Neural cell (in vitro differentiated cells): ENCODE data around the gene DLGAP4. TPM values are rescaled to one million over a fixed set of nuclear protein-coding genes. Genes with fewer than 3 reads are reported as not detected.

ENCODE experiments used
- H2AFZ ChIP-seq: fragments of 200-600, 300-800 bp; sonication (generic), shearing (Covaris generic); 2 replicates; pipeline ENCODE4 v1.6.0; 2014; ENCODE audit warnings: low read depth, mild to moderate bottlenecking, antibody characterized with exemption, low read length, moderate library complexity
- H3F3A ChIP-seq: fragments of 200-600 bp; shearing (Covaris generic); 2 replicates; pipeline ENCODE4 v1.6.1; 2016; ENCODE audit warnings: mild to moderate bottlenecking, moderate library complexity, mixed read lengths, antibody characterized with exemption, low read length; ENCODE audit not compliant: insufficient read depth, poor library complexity, severe bottlenecking
- H3K27ac ChIP-seq: fragments of 200-600, 300-800 bp; sonication (generic), shearing (Covaris generic); 2 replicates; pipeline ENCODE4 v1.5.1; 2014; ENCODE audit warnings: mild to moderate bottlenecking, low read length, moderate library complexity
- H3K27me3 ChIP-seq: fragments of 300-800, 200-600 bp; sonication (generic), shearing (Covaris generic); 2 replicates; pipeline ENCODE4 v1.6.0; 2014; ENCODE audit warnings: mild to moderate bottlenecking, low read depth, low read length, moderate library complexity; ENCODE audit not compliant: insufficient read depth
- H3K36me3 ChIP-seq: fragments of 300-800, 200-600 bp; sonication (generic), shearing (Covaris generic); 2 replicates; pipeline ENCODE4 v1.5.1; 2014; ENCODE audit warnings: mild to moderate bottlenecking, antibody characterized with exemption, low read length, moderate library complexity; ENCODE audit not compliant: insufficient read depth
- H3K4me2 ChIP-seq: fragments of 300-800, 200-600 bp; sonication (generic), shearing (Covaris generic); 2 replicates; pipeline ENCODE4 v1.6.0; 2014; ENCODE audit warnings: mild to moderate bottlenecking, low read length
- H3K4me3 ChIP-seq: fragments of 300-800, 200-600 bp; sonication (generic), shearing (Covaris generic); 2 replicates; pipeline ENCODE4 v1.5.1; 2014; ENCODE audit warnings: mild to moderate bottlenecking, low read length, moderate library complexity
- H3K79me2 ChIP-seq: fragments of 200-600 bp; shearing (Covaris generic); replicated peaks from 2 replicates; pipeline ENCODE4 v1.6.0; 2014; ENCODE audit warnings: mild to moderate bottlenecking, low read length, moderate library complexity; ENCODE audit not compliant: insufficient read depth
- H3K9ac ChIP-seq: fragments of 300-800, 200-600 bp; sonication (generic), shearing (Covaris generic); 2 replicates; pipeline ENCODE4 v1.6.1; 2016; ENCODE audit warnings: mild to moderate bottlenecking, low read length, mixed read lengths
- H3K9me2 ChIP-seq: fragments of 200-600 bp; shearing (Covaris generic); 2 replicates; pipeline ENCODE4 v1.6.1; 2016; ENCODE audit warnings: mild to moderate bottlenecking, low read length, mixed read lengths; ENCODE audit not compliant: insufficient read depth
- H3K9me3 ChIP-seq: fragments of 200-600, 300-800 bp; sonication (generic), shearing (Covaris generic); 2 replicates; pipeline ENCODE4 v1.6.1; 2016; ENCODE audit warnings: mild to moderate bottlenecking, mixed run types, low read length, moderate library complexity, mixed read lengths
- H4K20me1 ChIP-seq: fragments of 200-600 bp; shearing (Covaris generic); 2 replicates; pipeline ENCODE4 v1.6.1; 2016; ENCODE audit warnings: mild to moderate bottlenecking, mixed run types; ENCODE audit not compliant: insufficient read depth
- CTCF ChIP-seq: fragments of 450-650 bp; IDR thresholded peaks from 2 replicates; pipeline ENCODE4 v1.5.1; 2014; ENCODE audit warnings: antibody characterized with exemption, mild to moderate bottlenecking, moderate library complexity; ENCODE audit not compliant: poor library complexity, severe bottlenecking
- EP300 ChIP-seq: fragments of 450-650 bp; conservative IDR thresholded peaks from 2 replicates; pipeline ENCODE4 v1.6.1; 2014; ENCODE audit warnings: antibody characterized with exemption, mild to moderate bottlenecking, moderate library complexity; ENCODE audit not compliant: poor library complexity, severe bottlenecking
- EZH2 ChIP-seq: fragments of 200-600, 300-800 bp; shearing (Covaris generic), sonication (generic); IDR thresholded peaks from 2 replicates; pipeline ENCODE4 v1.6.1; 2014; ENCODE audit warnings: antibody characterized with exemption, low read length, borderline replicate concordance, mild to moderate bottlenecking; ENCODE audit not compliant: insufficient read depth, poor library complexity, severe bottlenecking
- MXI1 ChIP-seq: fragments of 450-650 bp; conservative IDR thresholded peaks from 2 replicates; pipeline ENCODE4 v1.6.1; 2014; ENCODE audit warnings: antibody characterized with exemption, mild to moderate bottlenecking; ENCODE audit not compliant: poor library complexity, severe bottlenecking
- POLR2AphosphoS5 ChIP-seq: IDR thresholded peaks from 2 replicates; pipeline ENCODE4 v1.6.1; 2012
- RAD21 ChIP-seq: fragments of 450-650 bp; conservative IDR thresholded peaks from 2 replicates; pipeline ENCODE4 v1.6.1; 2014; ENCODE audit warnings: antibody characterized with exemption, mild to moderate bottlenecking, moderate library complexity
- REST ChIP-seq: IDR thresholded peaks from 2 replicates; pipeline ENCODE4 v1.6.1; 2012; ENCODE audit warnings: borderline replicate concordance
- SMC3 ChIP-seq: fragments of 450-650 bp; conservative IDR thresholded peaks from 2 replicates; pipeline ENCODE4 v1.6.1; 2014; ENCODE audit warnings: antibody characterized with exemption, mild to moderate bottlenecking, moderate library complexity; ENCODE audit not compliant: poor library complexity
- TAF1 ChIP-seq: IDR thresholded peaks from 2 replicates; pipeline ENCODE4 v1.6.1; 2012; ENCODE audit warnings: low read depth
- polyA plus RNA-seq: library from polyadenylated mRNA; depleted of rRNA; stranded (reverse); fragments of >200 nt; gene quantifications from 2 replicates; pipeline ENCODE4 v1.2.3, GENCODE V29; 2014

The DLGAP4 gene
- polyA plus RNA-seq, 1 donor from 2014 or later, result 31.2 TPM

GRCh38 chr20:36334281-36335205, 28.4 kb downstream of the DLGAP4 start:
- Histone ChIP-seq H3F3A (no peaks in the 10 kb centered on the region), H3K4me3 (no peak overlapping the region), H3K79me2 (no peaks in the 10 kb centered on the region), H4K20me1 (no peaks in the 10 kb centered on the region), H3K27me3 (no peaks in the 10 kb centered on the region), H3K27ac (no peak overlapping the region), H2AFZ (no peak overlapping the region), H3K36me3 (no peaks in the 10 kb centered on the region), H3K9me2 (no peaks in the 10 kb centered on the region), H3K9ac (no peak overlapping the region), H3K9me3 (no peaks in the 10 kb centered on the region), H3K4me2 (no peak overlapping the region)
- TF ChIP-seq CTCF, result no peak
- no peak for TF ChIP-seq EZH2
- TF ChIP-seq REST, result no peak
- TF ChIP-seq TAF1, result no peak
- no peak for TF ChIP-seq MXI1
- TF ChIP-seq POLR2AphosphoS5, result no peak
- TF ChIP-seq SMC3, result no peak
- no peak for TF ChIP-seq EP300
- TF ChIP-seq RAD21, result no peak

DNA sequence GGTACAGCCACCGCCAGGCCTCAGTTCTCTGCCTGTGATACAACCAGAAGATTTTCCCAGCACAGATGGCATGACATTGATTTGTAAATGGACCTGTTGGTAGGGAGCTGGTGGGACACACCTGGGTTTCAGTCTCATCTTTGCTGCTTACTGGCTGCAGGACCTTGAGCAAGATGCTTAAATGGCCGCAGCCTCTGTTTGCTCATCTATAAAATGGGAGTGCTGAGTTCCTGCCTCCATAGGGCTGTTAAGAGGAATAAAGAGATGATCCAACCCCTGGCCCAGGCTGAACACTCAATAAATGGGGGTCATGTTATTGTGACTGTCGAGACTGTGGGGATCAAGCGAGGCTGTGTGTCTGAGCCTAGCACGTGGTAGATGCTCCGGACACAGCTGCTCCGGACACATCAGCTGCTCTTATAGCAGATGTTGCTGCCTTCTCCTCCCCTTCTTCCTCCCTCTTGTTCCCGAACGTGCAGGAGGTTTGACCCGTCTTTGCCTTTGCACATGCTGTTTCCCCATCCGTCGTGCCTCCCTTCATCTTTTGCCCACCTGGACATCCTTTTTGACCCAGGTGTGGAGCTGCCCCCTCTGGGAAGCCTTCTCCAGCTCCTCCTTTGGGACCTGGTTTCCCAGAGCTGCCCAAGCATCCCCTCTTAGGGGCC, 29.2 kb downstream of the DLGAP4 start:
- Histone ChIP-seq H4K20me1 (no peaks in the 10 kb centered on the region), H3K79me2 (no peaks in the 10 kb centered on the region), H3F3A (no peaks in the 10 kb centered on the region), H2AFZ (no peak overlapping the region), H3K27me3 (no peaks in the 10 kb centered on the region), H3K27ac (no peak overlapping the region), H3K4me2 (no peak overlapping the region), H3K36me3 (no peaks in the 10 kb centered on the region), H3K9ac (no peak overlapping the region), H3K9me3 (no peaks in the 10 kb centered on the region), H3K4me3 (no peak overlapping the region), H3K9me2 (no peaks in the 10 kb centered on the region)
- TF ChIP-seq REST (no peak), SMC3 (no peak), POLR2AphosphoS5 (no peak), EZH2 (no peak), CTCF (no peak), TAF1 (no peak), EP300 (no peak), RAD21 (no peak), MXI1 (no peak)
